Activated CD8-positive, alpha-beta T cell treated with anti-CD3 and anti-CD28 coated beads for 36 hours (primary cell): Measurements from ENCODE around the gene KCNJ10. TPM values are rescaled to one million over a fixed set of nuclear protein-coding genes. Genes with fewer than 3 reads are reported as not detected.

Experiments
- ATAC-seq: fragments of 200-7000 bp; cut with Tn5 transposase; one replicate; pipeline ENCODE4 v1.10.0; 2021; ENCODE audit warnings: mild to moderate bottlenecking, moderate library complexity
- CTCF ChIA-PET: fragments of 350-600 bp; sonication (Branson Sonifier 250); formaldehyde crosslinking; loops from one replicate; lab custom pipeline; 2021; ENCODE audit warnings: antibody characterized with exemption; lab: Charles Lee
- POLR2A ChIA-PET: fragments of 350-600 bp; sonication (Branson Sonifier 250); formaldehyde crosslinking; loops from one replicate; lab custom pipeline; 2021; ENCODE audit warnings: antibody characterized with exemption; lab: Charles Lee
- DNase-seq: peaks from one replicate; pipeline ENCODE4 v3.0.0-alpha.2; 2020
- H3K27ac Mint-ChIP-seq: one replicate; pipeline ENCODE4 v1.8.0; 2021; ENCODE audit warnings: mild to moderate bottlenecking, mixed read lengths
- H3K27me3 Mint-ChIP-seq: one replicate; pipeline ENCODE4 v1.8.0; 2021; ENCODE audit warnings: mixed read lengths
- H3K36me3 Mint-ChIP-seq: one replicate; pipeline ENCODE4 v1.8.0; 2021; ENCODE audit warnings: low read depth, mixed read lengths
- H3K4me1 Mint-ChIP-seq: one replicate; pipeline ENCODE4 v1.8.0; 2021; ENCODE audit warnings: low read depth, mixed read lengths
- H3K4me3 Mint-ChIP-seq: one replicate; pipeline ENCODE4 v1.8.0; 2021; ENCODE audit warnings: mild to moderate bottlenecking, moderate library complexity, mixed read lengths
- H3K9me3 Mint-ChIP-seq: one replicate; pipeline ENCODE4 v1.8.0; 2021; ENCODE audit warnings: mixed read lengths
- CTCF ChIP-seq: fragments of 200-600 bp; IDR thresholded peaks from one replicate; pipeline ENCODE4 v1.8.0; 2022; ENCODE audit warnings: antibody characterized with exemption, mild to moderate bottlenecking
- intact Hi-C: fragments of 100-400 bp; cut with micrococcal nuclease; formaldehyde crosslinking; loops from one replicate; pipeline ENCODE4 v1.10.0; 2022
- total RNA-seq, 2 experiments: library from RNA; stranded (reverse); gene quantifications; one replicate each; pipeline ENCODE4 v1.2.3, GENCODE V29; 2021

The KCNJ10 gene
- total RNA-seq, 2 experiments from 2014 or later = 0.14 to 0.29 TPM

- Mint-ChIP-seq H3K9me3 (no peaks in the 10 kb centered on the region), H3K27ac (no peak overlapping the region), H3K4me1 (no peaks in the 10 kb centered on the region), H3K4me3 (no peak overlapping the region), H3K36me3 (no peaks in the 10 kb centered on the region), H3K27me3 (peaks cover 14% of the 10 kb centered on the region)
- ChIA-PET CTCF (interaction anchor here (8.9 kb wide), 1 partner anchor 38 kb away, joined by 54 read pairs; no protein-coding TSS in a partner anchor), POLR2A (no interaction called here)
- intact Hi-C loops = no loop called here
- TF ChIP-seq CTCF = no peak
- ATAC-seq (no peak), DNase-seq (no peak)
Observed at GRCh38 chr1:159968901-159969300, 101.1 kb downstream of the KCNJ10 start.

GRCh38 chr1:159965263-159965662, 104.7 kb downstream of the KCNJ10 start:
- TF ChIP-seq CTCF = no peak
- ATAC-seq (no peak), DNase-seq (no peak)
- POLR2A ChIA-PET = no interaction called here
- intact Hi-C loops = no loop called here
- no peaks in the 10 kb centered on the region for H3K9me3 Mint-ChIP-seq
- no peaks in the 10 kb centered on the region for H3K4me1 Mint-ChIP-seq
- H3K4me3 Mint-ChIP-seq = no peak overlapping the region
- H3K27me3 Mint-ChIP-seq = peaks cover 12% of the 10 kb centered on the region
- no peaks in the 10 kb centered on the region for H3K36me3 Mint-ChIP-seq
- CTCF ChIA-PET = interaction anchor here (1.2 to 8.9 kb wide), 2 partner anchors 30 to 41 kb away, joined by 4 to 54 read pairs; no protein-coding TSS in a partner anchor
- no peak overlapping the region for H3K27ac Mint-ChIP-seq

GRCh38 chr1:159964144-159964543, 105.8 kb downstream of the KCNJ10 start:
- no peak for ATAC-seq
- no peaks in the 10 kb centered on the region for H3K36me3 Mint-ChIP-seq

GRCh38 chr1:159962176-159962575, 107.8 kb downstream of the KCNJ10 start:
- POLR2A ChIA-PET = no interaction called here
- TF ChIP-seq CTCF = no peak
- CTCF ChIA-PET = interaction anchor here (8.9 kb wide), 1 partner anchor 44 kb away, joined by 54 read pairs; no protein-coding TSS in a partner anchor
- Mint-ChIP-seq H3K27me3 (peaks cover 6% of the 10 kb centered on the region), H3K4me3 (no peak overlapping the region), H3K27ac (no peak overlapping the region), H3K9me3 (no peaks in the 10 kb centered on the region), H3K36me3 (no peaks in the 10 kb centered on the region), H3K4me1 (peaks cover 3% of the 10 kb centered on the region)
- ATAC-seq (no peak), DNase-seq (no peak)
- intact Hi-C loops = no loop called here

More at GRCh38 chr1:159964144-159964543, 105.8 kb downstream of the KCNJ10 start:
- POLR2A ChIA-PET = no interaction called here
- TF ChIP-seq CTCF = no peak
- intact Hi-C loops = no loop called here
- DNase-seq = no peak
- CTCF ChIA-PET = interaction anchor here (8.9 kb wide), 1 partner anchor 42 kb away, joined by 54 read pairs; no protein-coding TSS in a partner anchor
- Mint-ChIP-seq H3K4me3 (no peak overlapping the region), H3K9me3 (no peaks in the 10 kb centered on the region), H3K27ac (no peak overlapping the region), H3K4me1 (no peaks in the 10 kb centered on the region), H3K27me3 (peaks cover 12% of the 10 kb centered on the region)

- no peak for DNase-seq
- Mint-ChIP-seq H3K36me3 (no peaks in the 10 kb centered on the region), H3K27ac (no peak overlapping the region), H3K9me3 (no peaks in the 10 kb centered on the region), H3K4me3 (no peak overlapping the region), H3K27me3 (peaks cover 6% of the 10 kb centered on the region), H3K4me1 (peaks cover 3% of the 10 kb centered on the region)
- ATAC-seq = no peak
- intact Hi-C loops = no loop called here
- TF ChIP-seq CTCF = no peak
- POLR2A ChIA-PET = no interaction called here
- CTCF ChIA-PET = no interaction called here
Observed at GRCh38 chr1:159961636-159962035, 108.3 kb downstream of the KCNJ10 start.
